Spleen (tissue), 11 donors: ENCODE results near the gene GMDS. TPM values are rescaled to one million over a fixed set of nuclear protein-coding genes. Genes with fewer than 3 reads are reported as not detected.

Source experiments
- DNase-seq: peaks from one replicate; pipeline ENCODE4 v3.0.0-alpha.2; 2020
- H3K27ac ChIP-seq, 8 donors: fragments of 200-600 bp; sonication (generic) in 7 of 8; 1 replicate in 4 of 8; 2 replicates in 4 of 8; pipeline versions ENCODE4 v1.5.0 to v1.8.0; 2016 to 2021; ENCODE audit warnings: inconsistent platforms in 4 of 8, mild to moderate bottlenecking in 4 of 8, moderate library complexity in 1 of 8
- H3K27me3 ChIP-seq, 7 donors: fragments of 200-600 bp; sonication (generic) in 6 of 7; replicated peaks in 1 of 7; 1 replicate in 4 of 7; 2 replicates in 3 of 7; pipeline versions ENCODE4 v1.5.0 to v1.8.0; 2016 to 2021; ENCODE audit warnings: inconsistent platforms in 3 of 7, mild to moderate bottlenecking in 1 of 7
- H3K36me3 ChIP-seq, 6 donors: fragments of 200-600 bp; sonication (generic) in 5 of 6; 1 replicate in 4 of 6; 2 replicates in 2 of 6; pipeline versions ENCODE4 v1.5.0 to v1.8.0; 2016 to 2021; ENCODE audit warnings: inconsistent platforms in 2 of 6
- H3K4me1 ChIP-seq, 6 donors: fragments of 200-600 bp; sonication (generic) in 5 of 6; 1 replicate in 3 of 6; 2 replicates in 3 of 6; pipeline versions ENCODE4 v1.5.0 to v1.8.0; 2016 to 2021; ENCODE audit warnings: inconsistent platforms in 3 of 6
- H3K4me3 ChIP-seq, 8 donors: fragments of 200-600 bp; sonication (generic) in 7 of 8; 1 replicate in 4 of 8; 2 replicates in 4 of 8; pipeline versions ENCODE4 v1.5.0 to v1.8.0; 2016 to 2021; ENCODE audit warnings: inconsistent platforms in 4 of 8, mild to moderate bottlenecking in 4 of 8, moderate library complexity in 2 of 8
- H3K9me3 ChIP-seq, 8 donors: fragments of 200-600 bp; sonication (generic) in 7 of 8; 1 replicate in 4 of 8; 2 replicates in 4 of 8; pipeline versions ENCODE4 v1.5.0 to v1.8.0; 2016 to 2021; ENCODE audit warnings: inconsistent platforms in 4 of 8
- CTCF ChIP-seq, 11 experiments: fragments of 200-600 bp in 7 of 11; fragments of 450-650 bp in 4 of 11; sonication (generic) in 4 of 11; IDR thresholded peaks in 8 of 11; conservative IDR thresholded peaks in 3 of 11; 1 replicate in 7 of 11; 2 replicates in 4 of 11; pipeline versions ENCODE4 v1.4.0 to v1.8.0; 2016 to 2021; ENCODE audit warnings: antibody characterized with exemption in 11 of 11, inconsistent platforms in 4 of 11, mild to moderate bottlenecking in 1 of 11
- POLR2A ChIP-seq, 3 donors: fragments of 450-650 bp; IDR thresholded peaks; one replicate each; pipeline ENCODE4 v1.5.1; 2017; ENCODE audit warnings: antibody characterized with exemption in 3 of 3, mild to moderate bottlenecking in 1 of 3
- POLR2AphosphoS5 ChIP-seq, 3 donors: sonication (generic); formaldehyde crosslinking; IDR thresholded peaks; one replicate each; pipeline ENCODE4 v1.5.1; 2017; ENCODE audit warnings: antibody characterized with exemption in 3 of 3
- WGBS, 5 donors: extraction: QIAGEN DNeasy Blood & Tissue Kit in 3 of 5; methylation state at CpG; one replicate each; pipeline versions ENCODE4 v1.1.5 to v1.1.7; 2013 to 2018; 5-methylcytosine and 5-hydroxymethylcytosine counted together
- intact Hi-C: fragments of 100-400 bp; cut with DNase I; formaldehyde crosslinking; loops from one replicate; pipeline ENCODE4 v1.15.0; 2023; ENCODE audit warnings: low total_unique reads
- polyA plus RNA-seq, 3 donors: library from polyadenylated mRNA; stranded (reverse); fragments of 200-250 nt; gene quantifications; one replicate each; pipeline ENCODE4 v1.2.1, GENCODE V29; 2013
- total RNA-seq, 7 donors: library from RNA; depleted of rRNA in 3 of 7; stranded (reverse); fragments of >200 nt in 3 of 7; fragmentation: NEBNext Ultra II Directional in 4 of 7; extraction: Animal tissue kit (Norgen Biotek cat#: 25700) in 4 of 7; gene quantifications; one replicate each; pipeline versions ENCODE4 v1.1.0 to v1.2.1, GENCODE V29; 2016 to 2021
- donor health status: healthy with polysubstance abuse.
- donor health status: DM: no; HTN: no; CAD: no; lungs with moderate emphysema.
- donor health status: DM: no; HTN: no; CAD: no.
- donor health status: Bipolar disorder and iron deficiency.
- donor health status: healthy.
- donor health status: DM: no; HTN: no; CAD: no.
- donor health status: DM: yes; HTN: yes; CAD: no.

The GMDS gene
- total and polyA plus RNA-seq, 10 donors, result 9.1 to 30.8 (median 17.7) TPM

DNA sequence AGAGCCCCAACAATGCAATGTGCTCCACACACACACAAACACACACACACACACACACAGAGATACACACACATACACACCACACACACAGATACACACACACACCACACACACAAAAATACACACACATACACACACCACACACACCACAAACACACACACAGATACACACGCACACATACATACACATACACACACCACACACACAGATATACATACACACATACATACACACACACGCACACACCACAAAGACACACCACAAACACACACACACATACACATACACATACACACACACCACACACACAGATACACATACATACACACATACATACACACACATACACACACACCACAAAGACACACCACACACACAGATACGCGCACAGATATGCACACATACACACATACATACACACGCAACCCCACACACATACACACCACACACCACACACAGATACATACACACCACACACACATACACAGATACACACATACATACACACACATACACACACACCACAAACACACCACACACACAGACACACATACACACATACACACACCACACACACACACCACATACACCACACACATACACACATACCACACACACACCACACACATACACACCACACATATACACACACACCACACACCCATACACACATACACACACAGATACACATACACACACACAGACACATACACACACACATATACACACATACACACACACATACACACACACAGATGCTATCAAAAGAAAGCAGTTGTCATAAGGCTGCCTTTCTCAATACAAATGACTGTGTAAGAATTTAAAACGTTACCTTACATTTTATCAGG lies 507.7 kb downstream of the GMDS start:
- intact Hi-C loops, result no loop called here
- Histone ChIP-seq H3K27ac (no peak overlapping the region), H3K9me3 (no peaks in the 10 kb centered on the region), H3K4me1 (peaks cover 0 to 16% (median 10%) of the 10 kb centered on the region in 6 donors), H3K4me3 (no peak overlapping the region), H3K36me3 (no peaks in the 10 kb centered on the region), H3K27me3 (no peaks in the 10 kb centered on the region)
- TF ChIP-seq POLR2AphosphoS5 (IDR thresholded peaks at IDR 0.05) (no peak), POLR2A (IDR thresholded peaks at IDR 0.05) (no peak), CTCF (IDR thresholded peaks at IDR 0.05 in 8 of 11, conservative IDR thresholded peaks at IDR 0.05 in 3 of 11) (no peak)
- 85 to 97% (median 87%) methylated on average over 6 of the region's 6 CpGs for WGBS, 5 donors
- no peak for DNase-seq

- intact Hi-C loops, result no loop called here
- no peak for DNase-seq
Observed at GRCh38 chr6:1736346-1737105, 508.9 kb downstream of the GMDS start.

GRCh38 chr6:1735239-1735803 lies 510.1 kb downstream of the GMDS start:
- H3K4me1 ChIP-seq, result peaks cover 0 to 14% (median 10%) of the 10 kb centered on the region in 6 donors
- DNase-seq, result no peak
- H3K9me3 ChIP-seq, result peaks cover 0 to 16% (median 11%) of the 10 kb centered on the region in 8 donors
- H3K36me3 ChIP-seq, result peaks cover 0 to 3% (median 0%) of the 10 kb centered on the region in 6 donors
- H3K4me3 ChIP-seq, result no peak overlapping the region
- no peak overlapping the region for H3K27ac ChIP-seq
- TF ChIP-seq POLR2A (IDR thresholded peaks at IDR 0.05) (no peak), POLR2AphosphoS5 (IDR thresholded peaks at IDR 0.05) (no peak), CTCF (IDR thresholded peaks at IDR 0.05 in 8 of 11, conservative IDR thresholded peaks at IDR 0.05 in 3 of 11) (no peak)
- intact Hi-C loops, result no loop called here
- H3K27me3 ChIP-seq, result no peaks in the 10 kb centered on the region
- WGBS, 5 donors, result 90 to 97% (median 94%) methylated on average over 6 of the region's 6 CpGs

More at GRCh38 chr6:1736346-1737105, 508.9 kb downstream of the GMDS start:
- H3K4me1 ChIP-seq, result peaks cover 0 to 16% (median 10%) of the 10 kb centered on the region in 6 donors
- no peaks in the 10 kb centered on the region for H3K27me3 ChIP-seq
- no peak overlapping the region for H3K27ac ChIP-seq
- no peak overlapping the region for H3K4me3 ChIP-seq
- TF ChIP-seq POLR2A (IDR thresholded peaks at IDR 0.05), result no peak
- no peak for TF ChIP-seq CTCF (IDR thresholded peaks at IDR 0.05 in 8 of 11, conservative IDR thresholded peaks at IDR 0.05 in 3 of 11)
- TF ChIP-seq POLR2AphosphoS5 (IDR thresholded peaks at IDR 0.05), result no peak
- H3K36me3 ChIP-seq, result peaks cover 0 to 3% (median 0%) of the 10 kb centered on the region in 6 donors
- H3K9me3 ChIP-seq, result peaks cover 0 to 4% (median under 1%) of the 10 kb centered on the region in 8 donors
- WGBS, 5 donors, result 81 to 89% (median 84%) methylated on average over 6 of the region's 6 CpGs
